H1 (cell line): Measurements from ENCODE around the gene CACNA1C.

Source experiments
- CBX5 ChIP-seq: fragments of 300-800, 300-1000 bp; sonication (generic); IDR thresholded peaks from 2 replicates; pipeline ENCODE4 v1.7.1; 2016; ENCODE audit warnings: antibody characterized with exemption, low read length, low read depth
- CTCF ChIP-seq, 3 experiments: IDR thresholded peaks; 1 replicate in 2 of 3; 2 replicates in 1 of 3; pipeline versions ENCODE4 v1.5.1 to v1.6.1; 2011; ENCODE audit warnings: low read length in 3 of 3, mild to moderate bottlenecking in 3 of 3, inconsistent platforms in 2 of 3, low read depth in 1 of 3, moderate library complexity in 1 of 3; ENCODE audit not compliant: insufficient read depth in 1 of 3; ENCODE audit errors: control extremely low read depth in 1 of 3
- EP300 ChIP-seq, 2 experiments: IDR thresholded peaks; 1 replicate in 1 of 2; 2 replicates in 1 of 2; pipeline ENCODE4 v1.6.1; 2011 to 2012; ENCODE audit warnings: low read depth in 2 of 2, low read length in 2 of 2, mild to moderate bottlenecking in 2 of 2, borderline replicate concordance in 1 of 2, inconsistent platforms in 1 of 2, moderate library complexity in 1 of 2
- FOSL1 ChIP-seq: IDR thresholded peaks from 2 replicates; pipeline ENCODE4 v1.6.1; 2011; ENCODE audit warnings: mild to moderate bottlenecking, low read depth, low read length, moderate library complexity; ENCODE audit not compliant: insufficient read depth
- GABPA ChIP-seq: IDR thresholded peaks from 2 replicates; pipeline ENCODE4 v1.6.1; 2011; ENCODE audit warnings: mild to moderate bottlenecking, low read length, moderate library complexity, borderline replicate concordance; ENCODE audit not compliant: insufficient read depth
- GTF2F1 ChIP-seq: IDR thresholded peaks from 2 replicates; pipeline ENCODE4 v1.6.1; 2012; ENCODE audit warnings: low read depth, low read length, improper control_type of control experiment, borderline replicate concordance
- NANOG ChIP-seq: IDR thresholded peaks from 2 replicates; pipeline ENCODE4 v1.6.1; 2011; ENCODE audit warnings: low read length, low read depth, mild to moderate bottlenecking, inconsistent platforms; ENCODE audit not compliant: insufficient read depth, poor library complexity, severe bottlenecking
- POLR2A ChIP-seq, 2 experiments: IDR thresholded peaks; 1 replicate in 1 of 2; 2 replicates in 1 of 2; pipeline ENCODE4 v1.6.1; 2011; ENCODE audit warnings: low read depth in 2 of 2, low read length in 2 of 2, mild to moderate bottlenecking in 2 of 2; ENCODE audit errors: control extremely low read depth in 1 of 2
- RBBP5 ChIP-seq: IDR thresholded peaks from 2 replicates; pipeline ENCODE4 v1.7.1; 2012; ENCODE audit warnings: low read depth, mild to moderate bottlenecking, inconsistent platforms, low read length, moderate library complexity, borderline replicate concordance
- SIX5 ChIP-seq: IDR thresholded peaks from 2 replicates; pipeline ENCODE4 v1.6.1; 2011; ENCODE audit warnings: mild to moderate bottlenecking, low read depth, low read length
- SP1 ChIP-seq: IDR thresholded peaks from 2 replicates; pipeline ENCODE4 v1.6.1; 2011; ENCODE audit warnings: low read depth, low read length
- YY1 ChIP-seq: IDR thresholded peaks from 2 replicates; pipeline ENCODE4 v1.6.1; 2011; ENCODE audit warnings: low read depth, mild to moderate bottlenecking, low read length
- ZNF274 ChIP-seq: IDR thresholded peaks from 2 replicates; pipeline ENCODE4 v1.7.0; 2012; ENCODE audit warnings: low read length, borderline replicate concordance; ENCODE audit errors: extremely low read depth

GRCh38 chr12:2163177-2163941 lies 110.6 kb downstream of the CACNA1C start:
- TF ChIP-seq SIX5 (no peak), GABPA (no peak), CTCF (IDR thresholded peaks at IDR 0.05; ENCODE audit: control extremely low read depth in 1 of 3, insufficient read depth in 1 of 3, low read depth in 1 of 3, low read length in 3 of 3) (no peak), GTF2F1 (no peak), YY1 (no peak), ZNF274 (no peak), FOSL1 (no peak), EP300 (IDR thresholded peaks at IDR 0.05; ENCODE audit: borderline replicate concordance in 1 of 2, low read depth in 2 of 2, low read length in 2 of 2) (no peak), POLR2A (IDR thresholded peaks at IDR 0.05; ENCODE audit: control extremely low read depth in 1 of 2, low read depth in 2 of 2, low read length in 2 of 2) (no peak), RBBP5 (no peak), SP1 (no peak), NANOG (no peak), CBX5 (no peak)
